SU-DHL-6 (cell line): ENCODE results near the gene GSTM5.

Experiments used
- CTCF ChIP-seq: fragments of 200-600 bp; sonication (generic); IDR thresholded peaks from one replicate; pipeline ENCODE4 v1.5.1; 2017; ENCODE audit warnings: antibody characterized with exemption, mild to moderate bottlenecking, low read length, moderate library complexity; ENCODE audit not compliant: insufficient read depth, poor library complexity, severe bottlenecking
- EZH2phosphoT487 ChIP-seq: fragments of 200-600 bp; sonication (generic), shearing (Covaris generic); conservative IDR thresholded peaks from 2 replicates; pipeline ENCODE4 v1.6.1; 2018; ENCODE audit warnings: mild to moderate bottlenecking, antibody characterized with exemption, low read length, moderate library complexity, mixed read lengths

DNA sequence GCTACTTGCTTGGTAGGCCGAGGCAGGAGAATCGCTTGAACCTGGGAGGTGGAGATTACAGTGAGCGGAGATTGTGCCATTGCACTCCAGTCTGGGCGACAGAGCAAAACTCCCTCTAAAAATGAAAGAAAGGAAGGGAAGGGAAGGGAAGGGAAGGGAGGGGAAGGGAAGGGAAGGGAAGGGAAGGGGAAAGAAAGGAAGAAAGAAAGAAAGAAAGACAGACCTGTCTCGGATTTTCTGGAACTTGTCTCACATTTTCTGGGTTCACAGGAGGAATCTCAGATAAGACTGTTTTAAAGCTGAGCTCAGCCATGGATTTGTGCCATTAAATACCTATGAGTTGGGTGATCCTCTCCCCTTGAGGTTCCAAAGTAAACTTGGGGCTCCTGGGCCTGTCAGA is 12.9 kb downstream of the GSTM5 start:
- TF ChIP-seq CTCF (no peak), EZH2phosphoT487 (no peak)
